Measurements from ENCODE around the gene TET3. TPM values are rescaled to one million over a fixed set of nuclear protein-coding genes. Genes with fewer than 3 reads are reported as not detected.

Gene TET3
- total RNA-seq, 8 experiments from 2014 or later = 3.0 to 19.7 (median 12.4) TPM

- in situ Hi-C loops (cut with MboI; ENCODE audit: low pct_unique_long_range_greater_than_20kb in 2 of 9, low sequenced_read_pairs in 9 of 9, unreplicated experiment in 9 of 9) = no loop called here
- peaks cover 49 to 52% of the 10 kb centered on the region in 2 donors for H3K4me1 ChIP-seq (replicated peaks in 1 of 2)
- no peak overlapping the region for H3K27ac ChIP-seq
- WGBS, 10 experiments = 33 to 70% (median 55%) methylated on average over 1 to 17 of the region's 35 CpGs; no CpG with 5 or more reads in 3 of the 10 experiments
- peak overlapping the region; percentile 81 to 100 (median 90) for H3K4me3 ChIP-seq
- ATAC-seq (replicated peaks in 6 of 8) = peak in 3 of 8 experiments; percentile 2 to 11 (median 4)
Observed at GRCh38 chr2:73983322-73984202, 1.1 kb upstream of the TET3 start.

- in situ Hi-C loops (cut with MboI; ENCODE audit: low pct_unique_long_range_greater_than_20kb in 2 of 9, low sequenced_read_pairs in 9 of 9, unreplicated experiment in 9 of 9) = no loop called here
- WGBS, 10 experiments = no CpG with 5 or more reads among the region's 58 CpGs
- peak overlapping the region; percentile 81 to 100 (median 90) for H3K4me3 ChIP-seq
- H3K4me1 ChIP-seq (replicated peaks in 1 of 2) = peaks cover 56 to 60% of the 10 kb centered on the region in 2 donors
- peak; percentile 4 to 45 (median 29) for ATAC-seq (replicated peaks in 6 of 8)
- peak overlapping the region; percentile 89 to 90 for H3K27ac ChIP-seq
Observed at GRCh38 chr2:73984922-73985307, 205 bp downstream of the TET3 start.

GRCh38 chr2:73985308-73986084 is 786 bp downstream of the TET3 start:
- H3K4me3 ChIP-seq = peak overlapping the region; percentile 81 to 100 (median 90)
- H3K4me1 ChIP-seq (replicated peaks in 1 of 2) = peaks cover 56 to 60% of the 10 kb centered on the region in 2 donors
- 0 to 31% (median 0%) methylated on average over 1 to 3 of the region's 66 CpGs; no CpG with 5 or more reads in 6 of the 10 experiments for WGBS, 10 experiments
- peak overlapping the region; percentile 89 to 90 for H3K27ac ChIP-seq
- peak; percentile 10 to 59 (median 46) for ATAC-seq (replicated peaks in 6 of 8)
- in situ Hi-C loops (cut with MboI; ENCODE audit: low pct_unique_long_range_greater_than_20kb in 2 of 9, low sequenced_read_pairs in 9 of 9, unreplicated experiment in 9 of 9) = no loop called here

GRCh38 chr2:73986085-73986681 is 1.5 kb downstream of the TET3 start:
- in situ Hi-C loops (cut with MboI; ENCODE audit: low pct_unique_long_range_greater_than_20kb in 2 of 9, low sequenced_read_pairs in 9 of 9, unreplicated experiment in 9 of 9) = no loop called here
- Histone ChIP-seq H3K4me1 (replicated peaks in 1 of 2) (peaks cover 52 to 56% of the 10 kb centered on the region in 2 donors), H3K4me3 (peak overlapping the region; percentile 81 to 100 (median 90)), H3K27ac (no peak overlapping the region)
- 87% methylated on average over 3 of the region's 21 CpGs; no CpG with 5 or more reads in 9 of the 10 experiments for WGBS, 10 experiments
- ATAC-seq (replicated peaks in 6 of 8) = no peak

GRCh38 chr2:73987109-73987947 is 2.6 kb downstream of the TET3 start:
- peak in 5 of 8 experiments; percentile 15 to 37 (median 25) for ATAC-seq (replicated peaks in 6 of 8)
- peak overlapping the region; percentile 19 to 31 (median 27) for H3K4me3 ChIP-seq
- 43 to 100% (median 80%) methylated on average over 2 to 8 of the region's 24 CpGs; no CpG with 5 or more reads in 1 of the 10 experiments for WGBS, 10 experiments
- peaks cover 44 to 48% of the 10 kb centered on the region in 2 donors for H3K4me1 ChIP-seq (replicated peaks in 1 of 2)
- H3K27ac ChIP-seq = no peak overlapping the region
- in situ Hi-C loops (cut with MboI; ENCODE audit: low pct_unique_long_range_greater_than_20kb in 2 of 9, low sequenced_read_pairs in 9 of 9, unreplicated experiment in 9 of 9) = no loop called here

- Histone ChIP-seq H3K4me1 (replicated peaks in 1 of 2) (peaks cover 44 to 48% of the 10 kb centered on the region in 2 donors), H3K4me3 (peak overlapping the region; percentile 19 to 31 (median 27)), H3K27ac (no peak overlapping the region)
- WGBS, 10 experiments = 0 to 100% (median 67%) methylated on average over 1 to 7 of the region's 10 CpGs
- no peak for ATAC-seq (replicated peaks in 6 of 8)
- in situ Hi-C loops (cut with MboI; ENCODE audit: low pct_unique_long_range_greater_than_20kb in 2 of 9, low sequenced_read_pairs in 9 of 9, unreplicated experiment in 9 of 9) = no loop called here
Observed at GRCh38 chr2:73987948-73988700, 3.4 kb downstream of the TET3 start.

GRCh38 chr2:73989972-73990371 is 5.3 kb downstream of the TET3 start:
- no peak for ATAC-seq (replicated peaks in 6 of 8)
- in situ Hi-C loops (cut with MboI; ENCODE audit: low pct_unique_long_range_greater_than_20kb in 2 of 9, low sequenced_read_pairs in 9 of 9, unreplicated experiment in 9 of 9) = no loop called here
- peaks cover 35 to 38% of the 10 kb centered on the region in 2 donors for H3K4me1 ChIP-seq (replicated peaks in 1 of 2)
- no peak overlapping the region for H3K4me3 ChIP-seq
- WGBS, 10 experiments = 83 to 100% (median 100%) methylated on average over 1 to 2 of the region's 2 CpGs; no CpG with 5 or more reads in 1 of the 10 experiments
- no peak overlapping the region for H3K27ac ChIP-seq

GRCh38 chr2:73990531-73990930 is 5.8 kb downstream of the TET3 start:
- Histone ChIP-seq H3K27ac (no peak overlapping the region), H3K4me3 (no peak overlapping the region), H3K4me1 (replicated peaks in 1 of 2) (peaks cover 35 to 38% of the 10 kb centered on the region in 2 donors)
- 80 to 100% (median 100%) methylated on average over 1 of the region's 1 CpG; no CpG with 5 or more reads in 4 of the 10 experiments for WGBS, 10 experiments
- in situ Hi-C loops (cut with MboI; ENCODE audit: low pct_unique_long_range_greater_than_20kb in 2 of 9, low sequenced_read_pairs in 9 of 9, unreplicated experiment in 9 of 9) = no loop called here
- ATAC-seq (replicated peaks in 6 of 8) = no peak

GRCh38 chr2:73992036-73992435 is 7.3 kb downstream of the TET3 start:
- WGBS, 10 experiments = 89 to 100% (median 97%) methylated on average over 1 to 4 of the region's 4 CpGs; no CpG with 5 or more reads in 4 of the 10 experiments
- peaks cover 23% of the 10 kb centered on the region in 2 donors for H3K4me1 ChIP-seq (replicated peaks in 1 of 2)
- H3K27ac ChIP-seq = no peak overlapping the region
- H3K4me3 ChIP-seq = no peak overlapping the region
- no peak for ATAC-seq (replicated peaks in 6 of 8)
- in situ Hi-C loops (cut with MboI; ENCODE audit: low pct_unique_long_range_greater_than_20kb in 2 of 9, low sequenced_read_pairs in 9 of 9, unreplicated experiment in 9 of 9) = no loop called here

GRCh38 chr2:73993376-73993775 is 8.7 kb downstream of the TET3 start:
- no peak overlapping the region for H3K27ac ChIP-seq
- ATAC-seq (replicated peaks in 6 of 8) = no peak
- WGBS, 10 experiments = 0 to 100% (median 84%) methylated on average over 1 to 3 of the region's 3 CpGs; no CpG with 5 or more reads in 3 of the 10 experiments
- peaks cover 19 to 21% of the 10 kb centered on the region in 2 donors for H3K4me1 ChIP-seq (replicated peaks in 1 of 2)
- H3K4me3 ChIP-seq = no peak overlapping the region
- in situ Hi-C loops (cut with MboI; ENCODE audit: low pct_unique_long_range_greater_than_20kb in 2 of 9, low sequenced_read_pairs in 9 of 9, unreplicated experiment in 9 of 9) = no loop called here

- in situ Hi-C loops (cut with MboI; ENCODE audit: low pct_unique_long_range_greater_than_20kb in 2 of 9, low sequenced_read_pairs in 9 of 9, unreplicated experiment in 9 of 9) = no loop called here
- Histone ChIP-seq H3K27ac (no peak overlapping the region), H3K4me3 (no peak overlapping the region), H3K4me1 (replicated peaks in 1 of 2) (peaks cover 19 to 21% of the 10 kb centered on the region in 2 donors)
- 52 to 100% (median 86%) methylated on average over 1 to 4 of the region's 4 CpGs; no CpG with 5 or more reads in 4 of the 10 experiments for WGBS, 10 experiments
- no peak for ATAC-seq (replicated peaks in 6 of 8)
Observed at GRCh38 chr2:73993778-73994177, 9.1 kb downstream of the TET3 start.
